Inflammatory macrophage (primary cell): ENCODE results near the gene PCNP.
"Not testable (repeated sequence)": the region's sequence is repeated elsewhere in the genome, so short reads cannot be mapped to it uniquely, and the experiment has no call there.

Experiments
- DNase-seq, 2 donors: peaks; one replicate each; pipeline ENCODE4 v3.0.0-alpha.2; 2020 to 2022

The PCNP gene

GRCh38 chr3:101633186-101633585 lies 59.2 kb downstream of the PCNP start:
- no peak for DNase-seq

- DNase-seq: no peak
Measured at GRCh38 chr3:101634591-101635196, 60.7 kb downstream of the PCNP start.

GRCh38 chr3:101635345-101635744 lies 61.4 kb downstream of the PCNP start:
- DNase-seq: no peak

- DNase-seq: peak; percentile 41 to 48
Measured at GRCh38 chr3:101635954-101636798, 62.2 kb downstream of the PCNP start.

- no peak for DNase-seq
Measured at GRCh38 chr3:101637451-101637850, 63.5 kb downstream of the PCNP start.

- no peak for DNase-seq
Measured at GRCh38 chr3:101638261-101638745, 64.3 kb downstream of the PCNP start.

GRCh38 chr3:101639280-101639963 lies 65.4 kb downstream of the PCNP start:
- no peak for DNase-seq

GRCh38 chr3:101640256-101640655 lies 66.3 kb downstream of the PCNP start:
- DNase-seq: no peak

- not testable (repeated sequence) for DNase-seq
Measured at GRCh38 chr3:101641397-101642115, 67.6 kb downstream of the PCNP start.

- DNase-seq: no peak
Measured at GRCh38 chr3:101642441-101642840, 68.5 kb downstream of the PCNP start.

- DNase-seq: no peak
Measured at GRCh38 chr3:101643009-101643844, 69.2 kb downstream of the PCNP start.
